ENCODE results near the gene STK39. TPM values are rescaled to one million over a fixed set of nuclear protein-coding genes. Genes with fewer than 3 reads are reported as not detected.

STK39 gene
- total RNA-seq, 4 donors from 2014 or later = 18.4 to 65.0 (median 27.1) TPM

DNA sequence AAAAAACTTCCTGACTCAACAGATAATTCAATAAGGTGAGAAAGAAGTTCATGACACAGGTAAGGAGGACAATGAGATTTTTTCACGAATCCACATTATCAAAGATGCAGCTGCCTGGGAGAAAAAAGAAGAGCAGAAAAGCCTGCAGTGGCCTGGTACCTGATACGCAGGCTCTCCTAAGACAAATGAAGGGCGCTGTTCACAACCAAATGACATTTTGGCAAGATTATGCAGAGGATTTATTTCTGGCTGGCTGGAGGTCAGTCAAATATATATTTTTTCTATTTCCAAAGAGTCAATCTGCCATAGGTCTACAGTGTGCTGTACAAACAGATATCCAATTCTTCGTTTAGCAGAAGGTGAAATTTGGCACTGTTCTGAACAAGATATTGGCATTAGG, 257.3 kb downstream of the STK39 start:
- TF ChIP-seq, protein P1, sequence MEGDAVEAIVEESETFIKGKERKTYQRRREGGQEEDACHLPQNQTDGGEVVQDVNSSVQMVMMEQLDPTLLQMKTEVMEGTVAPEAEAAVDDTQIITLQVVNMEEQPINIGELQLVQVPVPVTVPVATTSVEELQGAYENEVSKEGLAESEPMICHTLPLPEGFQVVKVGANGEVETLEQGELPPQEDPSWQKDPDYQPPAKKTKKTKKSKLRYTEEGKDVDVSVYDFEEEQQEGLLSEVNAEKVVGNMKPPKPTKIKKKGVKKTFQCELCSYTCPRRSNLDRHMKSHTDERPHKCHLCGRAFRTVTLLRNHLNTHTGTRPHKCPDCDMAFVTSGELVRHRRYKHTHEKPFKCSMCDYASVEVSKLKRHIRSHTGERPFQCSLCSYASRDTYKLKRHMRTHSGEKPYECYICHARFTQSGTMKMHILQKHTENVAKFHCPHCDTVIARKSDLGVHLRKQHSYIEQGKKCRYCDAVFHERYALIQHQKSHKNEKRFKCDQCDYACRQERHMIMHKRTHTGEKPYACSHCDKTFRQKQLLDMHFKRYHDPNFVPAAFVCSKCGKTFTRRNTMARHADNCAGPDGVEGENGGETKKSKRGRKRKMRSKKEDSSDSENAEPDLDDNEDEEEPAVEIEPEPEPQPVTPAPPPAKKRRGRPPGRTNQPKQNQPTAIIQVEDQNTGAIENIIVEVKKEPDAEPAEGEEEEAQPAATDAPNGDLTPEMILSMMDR (IDR thresholded peaks at IDR 0.05) = no peak
- DNase-seq (ENCODE audit: low spot score) (no peak), ATAC-seq (ENCODE audit: low FRiP score) (no peak)

DNA sequence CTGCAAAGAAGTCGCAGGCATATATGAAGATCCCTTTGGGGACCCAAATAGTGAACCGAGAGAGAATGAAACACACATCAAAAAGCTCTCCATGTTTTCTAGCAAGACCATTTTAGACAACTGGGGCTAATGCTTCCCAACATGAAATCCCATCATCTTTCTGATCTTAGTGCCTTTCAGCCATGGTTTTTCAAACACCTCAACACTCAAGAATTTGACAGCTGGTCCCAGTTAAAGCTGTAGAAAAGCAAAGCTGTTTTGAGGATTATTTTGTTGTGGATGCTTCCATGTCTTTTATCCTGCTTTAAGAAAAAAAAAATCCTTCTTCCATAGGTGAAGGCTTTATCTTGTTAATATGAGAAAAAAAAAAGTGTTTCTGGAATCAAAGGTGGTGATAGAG, 259.1 kb downstream of the STK39 start:
- no peak for DNase-seq (ENCODE audit: low spot score)
- no peak for ATAC-seq (ENCODE audit: low FRiP score)
- TF ChIP-seq, protein P1 (IDR thresholded peaks at IDR 0.05) = no peak

DNA sequence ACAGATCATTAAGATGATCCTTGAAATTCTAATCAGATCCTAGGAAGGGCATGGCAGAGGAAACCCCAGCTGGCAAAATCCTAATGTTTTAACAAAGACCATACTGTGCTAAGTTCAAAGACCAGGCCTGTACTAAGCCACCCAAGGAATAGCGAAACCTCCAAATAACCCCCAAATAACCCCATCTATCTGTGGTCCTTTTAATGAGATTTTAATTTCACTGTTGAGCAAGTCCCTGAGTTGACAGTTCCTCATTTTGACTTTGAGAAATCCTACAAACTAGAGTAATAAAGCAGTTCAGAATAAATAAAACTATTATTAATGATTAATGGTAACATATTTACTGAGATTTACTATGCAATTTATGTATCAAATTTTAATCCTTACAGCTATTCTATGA, 259.8 kb downstream of the STK39 start:
- ATAC-seq (ENCODE audit: low FRiP score) = no peak
- TF ChIP-seq, protein P1 (IDR thresholded peaks at IDR 0.05) = no peak
- DNase-seq (ENCODE audit: low spot score) = no peak

DNA sequence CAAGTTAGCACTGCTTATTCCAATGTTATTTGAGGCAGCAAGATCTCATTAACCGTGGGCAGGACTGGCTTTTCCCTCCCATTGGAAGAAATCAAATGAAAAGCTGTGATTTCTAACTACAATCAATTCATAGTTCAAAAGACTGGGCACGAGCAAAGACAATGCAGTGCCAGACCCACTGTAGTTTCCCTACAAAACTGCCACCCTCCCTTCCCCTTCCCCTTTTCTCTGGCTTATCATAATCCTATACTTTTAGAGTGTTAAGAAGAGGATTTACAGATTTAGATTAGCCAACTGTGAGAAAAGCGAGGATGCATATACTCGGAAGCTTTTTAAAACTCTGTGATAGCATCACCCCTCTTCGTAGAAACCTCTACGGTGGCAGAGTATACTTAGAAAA, 260.4 kb downstream of the STK39 start:
- TF ChIP-seq, protein P1 (IDR thresholded peaks at IDR 0.05) = no peak
- no peak for ATAC-seq (ENCODE audit: low FRiP score)
- DNase-seq (ENCODE audit: low spot score) = no peak

DNA sequence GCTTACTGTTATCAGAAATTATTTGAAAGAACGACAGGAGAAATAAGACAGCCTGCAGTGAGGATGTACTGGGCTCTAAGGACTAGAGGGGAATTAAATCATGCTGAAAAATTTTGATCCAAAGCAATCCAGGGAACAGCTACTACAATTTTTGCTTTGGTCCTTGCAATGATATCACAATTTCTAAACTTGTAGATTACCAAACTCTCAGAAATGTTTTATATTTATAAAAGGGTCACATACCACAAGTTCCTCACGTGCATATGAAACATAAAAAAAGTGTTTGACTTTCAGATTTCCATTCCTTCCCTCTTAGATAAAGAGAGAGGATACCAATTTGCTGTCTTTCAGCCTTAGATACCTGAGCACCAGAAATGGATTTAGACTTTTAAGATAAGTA, 261.2 kb downstream of the STK39 start:
- DNase-seq (ENCODE audit: low spot score) = no peak
- no peak for ATAC-seq (ENCODE audit: low FRiP score)
- TF ChIP-seq, protein P1 (IDR thresholded peaks at IDR 0.05) = no peak

DNA sequence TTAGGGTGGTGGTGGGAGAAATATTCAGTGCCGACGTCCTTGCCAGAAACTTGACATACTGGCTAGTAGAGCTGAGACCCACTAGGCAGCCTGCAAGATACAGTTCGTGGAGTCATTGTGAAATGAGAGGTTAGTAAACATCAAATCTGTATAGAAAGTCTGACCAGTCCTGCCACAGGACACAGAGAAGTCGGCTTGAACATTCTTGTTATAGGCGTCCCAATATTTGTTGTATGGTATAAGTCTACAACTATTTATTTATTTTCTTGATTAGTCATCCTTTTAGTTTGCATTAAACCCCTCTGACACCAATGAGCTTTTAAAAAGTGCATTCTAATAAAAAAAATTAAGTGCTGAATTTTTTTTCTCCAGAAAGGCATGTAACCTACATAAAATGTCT, 265.4 kb downstream of the STK39 start:
- TF ChIP-seq, protein P1 (IDR thresholded peaks at IDR 0.05) = no peak
- DNase-seq (ENCODE audit: low spot score) (no peak), ATAC-seq (ENCODE audit: low FRiP score) (no peak)

DNA sequence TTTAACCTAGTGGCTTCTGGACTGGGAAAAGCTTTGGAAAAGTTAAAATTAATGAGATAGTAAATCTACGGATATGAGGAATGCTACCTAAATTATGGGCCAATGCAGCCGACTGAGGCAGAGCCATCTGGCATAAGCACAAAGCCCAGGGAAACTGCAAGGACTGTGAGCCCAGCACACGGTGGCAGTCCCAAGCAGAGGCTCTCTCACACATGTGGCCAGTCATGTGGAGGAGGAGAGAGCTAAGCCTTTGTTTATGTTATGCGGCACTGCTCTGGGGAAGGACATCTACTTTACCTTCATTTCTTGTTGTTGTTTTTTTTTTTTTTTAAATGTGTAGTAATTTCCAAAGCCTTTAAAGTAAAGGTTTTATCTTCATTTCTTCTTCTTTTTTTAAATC, 267.0 kb downstream of the STK39 start:
- DNase-seq (ENCODE audit: low spot score) (no peak), ATAC-seq (ENCODE audit: low FRiP score) (no peak)
- TF ChIP-seq, protein P1 (IDR thresholded peaks at IDR 0.05) = no peak
